Stimulated activated CD8-positive, alpha-beta memory T cell treated with anti-CD3 and anti-CD28 coated beads, Interleukin-12 subunit alpha, Interleukin-12 subunit beta, amount 100 ng/mL, for 1 hour (primary cell): Measurements from ENCODE around the gene TPD52L2.

Experiments used
- DNase-seq: peaks from one replicate; pipeline ENCODE4 v3.0.0-alpha.2; 2020; ENCODE audit warnings: low read depth

TPD52L2 gene

DNA sequence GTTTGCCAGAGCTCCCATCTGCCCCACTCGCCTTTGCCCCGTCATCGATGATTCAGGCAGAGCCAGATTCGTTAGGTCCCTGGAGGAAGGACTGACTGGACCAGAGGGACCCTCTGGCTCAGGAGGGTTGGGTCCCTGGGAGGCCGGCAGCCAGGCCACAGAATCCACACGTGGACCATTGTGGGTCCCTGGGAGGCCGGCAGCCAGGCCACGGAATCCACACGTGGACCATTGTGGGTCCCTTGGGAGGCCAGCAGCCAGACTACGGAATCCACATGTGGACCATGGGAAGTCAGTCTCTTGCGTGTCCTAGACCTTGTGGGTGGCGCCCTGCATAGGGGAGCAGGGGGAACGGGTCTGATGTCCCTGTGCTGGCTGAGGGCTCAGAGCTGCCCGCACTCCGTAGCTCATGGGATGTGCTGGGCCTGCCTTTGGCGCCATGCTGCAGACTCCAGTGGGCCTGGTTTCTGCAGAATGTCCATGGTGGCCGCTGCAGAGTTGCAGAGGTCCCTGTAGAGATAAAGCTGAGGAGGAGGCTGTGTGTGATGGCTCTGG is 67.6 kb downstream of the TPD52L2 start:
- DNase-seq: no peak

DNA sequence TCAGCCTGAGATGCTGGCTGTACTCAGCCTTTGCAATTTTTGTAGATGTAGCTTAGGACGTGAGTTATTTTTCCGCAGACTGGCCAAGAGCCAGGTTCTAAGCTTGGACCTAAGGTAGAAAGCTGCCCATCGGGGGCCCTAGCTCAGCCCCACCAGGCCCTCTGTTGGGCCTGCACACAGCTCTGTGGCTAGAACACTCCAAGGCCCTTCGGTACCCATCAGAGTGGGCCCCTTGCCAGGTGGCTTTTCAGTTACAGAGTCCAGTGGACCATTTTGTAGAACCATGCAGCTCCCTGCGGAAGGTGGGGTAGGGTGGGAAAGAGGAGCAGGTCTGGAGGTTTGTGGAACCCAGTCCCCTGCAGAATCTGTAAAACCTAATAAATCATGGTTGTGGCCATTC is 68.6 kb downstream of the TPD52L2 start:
- DNase-seq: no peak

DNA sequence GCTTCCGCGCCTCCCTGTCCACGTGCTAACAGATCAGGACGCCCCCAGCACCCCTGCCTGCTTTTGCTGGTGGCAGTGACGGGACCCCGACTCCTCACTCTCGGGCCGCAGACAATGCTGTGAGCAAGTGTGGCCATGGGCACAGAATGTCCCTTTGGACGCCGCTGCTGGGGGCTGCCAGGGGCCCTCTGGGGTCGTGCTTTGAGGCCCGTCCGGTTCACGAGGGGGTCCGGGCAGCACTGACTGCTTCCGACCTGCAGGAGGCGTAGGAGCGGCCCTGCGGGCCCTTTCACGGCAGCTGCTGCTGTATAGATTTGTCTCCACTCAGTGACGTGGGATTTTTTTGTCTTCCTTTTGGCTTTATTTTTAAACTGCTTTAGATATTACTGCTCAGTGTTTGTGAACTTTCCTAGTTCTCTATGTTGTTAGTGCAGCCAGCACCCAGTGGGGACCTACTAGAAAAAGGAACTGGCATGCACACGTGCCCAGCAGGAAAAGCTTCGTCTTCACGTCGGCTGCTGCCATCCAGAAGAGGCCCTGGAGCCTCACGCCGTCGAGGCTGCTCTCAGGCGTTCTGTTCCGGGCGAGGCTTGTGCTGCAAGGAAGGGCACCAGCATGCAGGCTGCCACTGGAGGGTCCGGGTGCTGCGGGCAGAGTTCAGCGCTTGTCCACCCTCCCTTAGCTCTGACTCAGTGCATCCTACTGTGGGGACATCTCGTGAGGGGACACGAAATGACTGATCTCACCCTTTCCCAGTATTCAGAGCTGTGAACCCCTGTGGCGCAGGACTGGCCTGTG is 69.4 kb downstream of the TPD52L2 start:
- DNase-seq: no peak

DNA sequence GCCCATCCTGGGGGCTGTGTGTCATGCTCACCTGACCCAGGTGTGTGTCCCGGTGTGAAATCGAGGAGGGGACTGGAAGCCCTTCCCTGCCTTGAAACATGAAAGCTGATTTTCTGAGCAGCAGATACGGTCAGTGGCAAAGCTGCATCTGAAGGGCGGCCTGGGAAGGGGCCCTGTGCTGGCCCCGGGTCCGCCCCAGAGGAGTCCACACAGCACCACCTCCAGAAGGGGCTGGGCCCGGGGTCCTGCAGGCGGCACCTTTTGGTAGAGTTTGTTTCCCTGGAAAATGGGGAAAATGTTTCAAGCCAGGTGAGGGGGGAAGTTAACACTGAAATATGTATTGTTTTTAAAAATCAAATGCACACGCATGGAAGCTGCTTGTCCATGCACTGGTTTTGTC is 70.4 kb downstream of the TPD52L2 start:
- DNase-seq: no peak

DNA sequence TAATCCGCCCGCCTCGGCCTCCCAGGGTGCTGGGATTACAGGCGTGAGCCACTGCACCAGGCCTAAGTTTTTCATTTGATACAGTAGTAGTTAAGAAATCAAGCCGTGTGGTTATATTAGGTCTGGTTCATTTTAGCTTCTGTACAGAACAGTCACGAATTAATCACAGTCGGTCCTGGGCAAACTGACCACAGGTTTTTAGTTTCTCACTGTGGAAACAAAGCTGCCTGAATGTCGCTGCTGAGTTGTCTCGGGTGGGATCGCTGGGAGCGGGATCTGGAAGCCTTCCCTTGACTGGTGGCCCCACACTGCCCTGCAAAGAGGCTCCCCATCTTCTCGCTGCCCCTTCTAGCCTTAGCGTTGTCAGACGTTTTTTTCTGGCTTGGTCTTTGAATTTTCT is 72.5 kb downstream of the TPD52L2 start:
- DNase-seq: no peak

DNA sequence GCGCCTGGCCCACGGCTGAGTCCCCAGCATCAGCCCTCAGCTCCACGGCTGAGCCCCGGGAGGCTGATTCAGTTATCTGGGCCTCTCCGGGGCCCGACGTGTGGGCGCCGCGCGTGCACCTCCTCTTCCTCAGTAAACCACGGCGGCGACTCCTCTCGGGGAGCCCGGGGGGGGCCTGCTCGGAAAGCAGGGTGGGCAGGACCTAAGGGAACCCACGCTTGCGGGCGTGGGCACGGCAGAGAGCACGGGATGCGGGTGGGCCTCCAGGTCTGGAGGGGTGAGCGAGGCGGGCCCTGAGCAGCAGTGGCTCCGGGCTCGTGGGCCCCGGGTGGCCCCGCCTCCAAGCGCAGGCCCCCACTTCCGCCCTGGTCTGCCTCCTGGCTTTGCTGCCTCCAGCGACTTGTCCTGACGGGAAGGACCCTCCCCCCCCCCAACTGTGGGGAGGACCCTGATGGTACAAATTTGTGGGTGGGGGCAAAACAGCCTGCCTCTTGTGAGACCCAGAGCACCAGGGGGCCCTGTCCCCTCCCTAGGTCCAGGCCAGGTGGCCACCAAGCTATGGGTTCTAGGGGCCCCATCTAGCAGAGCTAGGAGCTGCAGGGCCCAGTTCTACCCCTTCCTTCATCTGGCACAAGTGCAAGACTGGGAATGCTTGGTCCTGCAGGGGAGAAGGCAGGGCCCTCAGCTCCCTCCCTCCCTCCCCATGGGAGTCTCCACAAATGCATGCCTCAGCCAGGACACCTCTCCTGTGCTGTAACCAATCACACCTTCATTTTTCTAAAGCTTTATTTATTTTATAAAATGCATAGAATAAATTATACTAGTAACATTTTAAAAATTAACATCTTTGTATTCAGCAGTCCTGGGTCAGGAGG is 74.2 kb downstream of the TPD52L2 start:
- no peak for DNase-seq

DNA sequence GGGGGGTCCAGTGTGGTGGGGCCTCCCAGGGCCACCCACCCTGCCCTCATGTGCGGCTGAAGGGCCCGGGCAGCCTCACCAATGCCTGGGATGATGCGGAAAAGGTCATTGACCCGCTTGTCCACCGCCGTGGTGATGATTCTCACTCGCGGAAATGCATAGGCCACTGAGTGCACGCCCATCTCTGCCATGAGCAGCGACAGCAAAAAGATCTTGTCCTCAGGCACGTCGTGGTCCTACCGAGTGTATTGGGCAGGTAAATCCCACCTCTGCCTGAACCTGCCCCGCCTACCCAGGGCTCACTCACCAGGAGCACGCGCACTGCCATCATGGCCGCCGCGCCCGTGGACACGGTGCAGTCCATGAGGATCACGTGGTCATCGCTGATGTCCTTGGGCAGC is 75.0 kb downstream of the TPD52L2 start:
- no peak for DNase-seq

DNA sequence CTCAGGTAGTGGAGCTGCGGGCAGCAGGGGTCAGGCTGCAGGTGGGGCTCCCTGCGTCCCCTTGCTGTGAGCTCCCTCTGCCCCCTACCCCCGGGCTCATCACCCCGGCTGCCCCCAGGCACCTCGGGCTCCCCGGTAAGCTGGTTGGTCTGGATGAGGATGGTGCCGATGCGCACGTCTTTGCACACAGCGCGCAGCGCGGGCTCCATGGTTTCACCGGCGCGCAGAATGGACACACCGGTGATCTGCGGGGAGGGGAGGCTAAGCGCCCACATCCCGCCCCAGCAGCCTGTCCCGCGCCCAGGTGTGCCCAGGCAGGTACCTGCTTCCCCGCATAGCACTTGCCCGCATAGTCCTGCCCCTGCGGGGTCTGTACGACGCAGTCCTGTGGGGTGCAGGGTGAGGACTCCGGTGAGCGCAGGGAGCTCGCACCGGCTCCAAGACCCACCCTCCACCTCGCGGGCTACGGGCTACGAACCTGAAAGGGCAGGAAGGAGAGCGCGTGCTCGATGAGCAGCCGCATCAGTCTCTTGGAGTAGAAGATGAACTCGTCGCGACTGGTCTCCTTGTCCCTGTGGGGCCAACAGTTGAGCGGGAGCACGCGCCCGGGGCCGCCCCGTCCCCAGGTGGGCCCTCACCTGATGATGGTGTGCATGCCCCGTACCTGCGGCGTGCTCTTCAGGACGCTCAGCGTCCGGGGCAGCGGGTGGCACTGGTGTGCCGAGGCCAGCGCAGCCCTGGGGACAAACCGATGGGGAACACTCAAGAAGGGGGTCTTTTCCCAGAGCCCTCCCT is 75.6 kb downstream of the TPD52L2 start:
- no peak for DNase-seq
